GM19239 (cell line): ENCODE measurements around the gene TNFRSF4.
A peak's percentile ranks its signal among the peaks of the same experiment; 100 is the strongest.
"Not testable (repeated sequence)": the region's sequence is repeated elsewhere in the genome, so short reads cannot be mapped to it uniquely, and the experiment has no call there.

Source experiments
- DNase-seq: peaks from one replicate; pipeline ENCODE4 v3.0.0; 2011; ENCODE audit warnings: low spot score; ENCODE audit not compliant: insufficient read length
- FAIRE-seq: peaks from 2 replicates; lab custom pipeline; 2011; peaks lifted over from hg19 to GRCh38; lab: Jason Lieb, UNC

TNFRSF4 gene

GRCh38 chr1:1213345-1214265 lies at the start of gene TNFRSF4:
TSS of gene TNFRSF4 (minus strand) at chr1:1214153. CDS start at chr1:1214127, 26 bp downstream.
- DNase-seq (no peak), FAIRE-seq (no peak)

- no peak for FAIRE-seq
- DNase-seq: no peak
Observed at GRCh38 chr1:1262758-1263157, 48.8 kb upstream of the TNFRSF4 start.

GRCh38 chr1:1262071-1262470 lies 48.1 kb upstream of the TNFRSF4 start:
- DNase-seq (no peak), FAIRE-seq (no peak)

DNA sequence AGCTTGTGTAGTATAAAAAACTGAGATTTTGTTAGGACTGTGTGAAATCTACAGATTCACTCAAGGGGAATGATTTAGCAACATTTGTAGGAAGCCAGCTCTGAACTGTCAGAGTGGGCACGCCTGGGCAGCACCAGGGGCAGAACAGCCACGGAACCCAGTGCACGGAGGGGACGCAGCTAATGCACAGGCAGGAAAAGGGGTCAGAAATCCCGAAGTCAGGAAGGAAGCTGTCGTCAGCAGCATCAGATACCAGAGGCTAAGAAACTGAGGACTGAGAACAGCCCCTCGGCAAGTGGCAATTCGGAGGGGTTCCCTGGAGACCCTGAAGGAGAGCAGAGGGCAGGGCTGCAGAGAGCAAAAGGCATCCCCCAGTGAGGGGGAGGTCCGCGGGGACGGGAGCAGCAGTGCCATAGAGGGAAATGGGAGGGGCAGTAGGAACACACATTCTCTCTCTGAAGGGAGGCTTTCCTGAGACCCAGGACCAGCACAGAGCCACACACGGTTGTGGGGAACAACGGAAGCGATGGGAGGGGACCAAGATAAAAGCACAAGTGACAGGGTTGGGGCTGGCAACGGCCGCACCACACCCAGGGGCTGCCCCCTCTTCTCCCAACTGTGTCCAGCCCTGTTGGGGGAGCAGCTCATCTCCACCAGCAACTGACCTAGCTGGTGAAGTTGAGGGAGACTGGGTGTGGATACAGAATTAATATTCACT lies 47.0 kb upstream of the TNFRSF4 start:
- DNase-seq (no peak), FAIRE-seq (no peak)

GRCh38 chr1:1259951-1260600 lies 46.1 kb upstream of the TNFRSF4 start:
- FAIRE-seq (no peak), DNase-seq (no peak)

DNA sequence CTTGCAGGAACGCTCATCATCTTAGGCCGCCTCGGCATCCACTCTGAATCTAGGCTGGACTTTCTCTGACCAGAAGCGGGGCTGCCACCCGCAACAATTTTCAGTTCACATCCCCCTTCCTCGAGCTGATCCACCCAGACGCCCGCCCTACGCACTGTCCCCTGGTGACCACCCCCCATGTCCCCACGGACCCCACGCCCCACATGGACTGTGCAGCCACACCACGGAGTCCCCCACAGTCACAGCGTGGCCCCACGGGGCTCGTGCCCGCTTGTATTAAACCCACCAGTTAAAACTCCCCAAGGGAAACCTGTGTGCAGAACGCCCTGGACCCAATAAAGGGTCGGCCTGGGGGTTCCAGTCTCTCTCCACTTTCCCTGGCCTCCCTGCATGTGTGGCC lies 45.6 kb upstream of the TNFRSF4 start:
- DNase-seq: no peak
- no peak for FAIRE-seq

DNA sequence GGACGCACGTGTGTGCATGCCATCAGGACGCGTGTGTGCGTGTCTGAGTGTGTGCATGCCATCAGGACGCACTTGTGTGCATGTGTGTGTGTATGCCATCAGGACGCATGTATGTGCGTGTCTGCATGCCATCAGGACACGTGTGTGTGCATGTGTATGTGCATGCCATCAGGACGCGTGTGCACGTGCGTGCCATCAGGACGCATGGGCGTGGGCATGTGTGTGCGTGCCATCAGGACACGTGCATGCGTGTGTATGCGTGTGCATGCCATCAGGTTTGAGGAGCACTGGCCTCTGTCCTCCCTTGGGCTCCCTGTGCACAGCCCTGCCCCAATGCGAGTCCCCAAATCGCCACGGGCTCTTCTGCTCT lies 45.2 kb upstream of the TNFRSF4 start:
- no peak for DNase-seq
- FAIRE-seq: no peak

- FAIRE-seq (no peak), DNase-seq (no peak)
Observed at GRCh38 chr1:1256956-1257871, 43.3 kb upstream of the TNFRSF4 start.

GRCh38 chr1:1255611-1256010 lies 41.7 kb upstream of the TNFRSF4 start:
- no peak for FAIRE-seq
- no peak for DNase-seq

DNA sequence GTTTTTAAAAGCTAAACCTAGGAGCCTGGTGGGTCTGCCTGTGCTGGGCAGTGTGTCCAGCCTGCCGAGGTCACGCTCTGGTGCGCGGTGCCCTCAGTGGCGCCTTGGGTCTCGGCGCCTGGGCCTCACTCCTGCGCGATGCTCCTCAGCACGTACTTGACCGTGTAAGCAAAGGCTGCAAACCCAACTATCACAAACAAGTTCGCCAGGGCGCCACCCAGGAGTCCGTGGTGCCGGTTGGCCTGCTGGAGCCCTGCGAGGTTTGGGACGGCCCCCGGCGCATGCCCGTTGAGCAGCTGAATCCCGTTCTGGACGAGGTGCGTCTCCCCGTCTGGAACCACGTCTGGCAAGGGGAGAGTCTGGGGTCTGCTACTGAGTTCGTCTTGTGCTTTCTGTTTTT lies 41.1 kb upstream of the TNFRSF4 start:
- DNase-seq: no peak
- FAIRE-seq: no peak

- FAIRE-seq (no peak), DNase-seq (no peak)
Observed at GRCh38 chr1:1254667-1254998, 40.7 kb upstream of the TNFRSF4 start.

- DNase-seq: no peak
- FAIRE-seq: no peak
Observed at GRCh38 chr1:1253972-1254666, 40.2 kb upstream of the TNFRSF4 start.

DNA sequence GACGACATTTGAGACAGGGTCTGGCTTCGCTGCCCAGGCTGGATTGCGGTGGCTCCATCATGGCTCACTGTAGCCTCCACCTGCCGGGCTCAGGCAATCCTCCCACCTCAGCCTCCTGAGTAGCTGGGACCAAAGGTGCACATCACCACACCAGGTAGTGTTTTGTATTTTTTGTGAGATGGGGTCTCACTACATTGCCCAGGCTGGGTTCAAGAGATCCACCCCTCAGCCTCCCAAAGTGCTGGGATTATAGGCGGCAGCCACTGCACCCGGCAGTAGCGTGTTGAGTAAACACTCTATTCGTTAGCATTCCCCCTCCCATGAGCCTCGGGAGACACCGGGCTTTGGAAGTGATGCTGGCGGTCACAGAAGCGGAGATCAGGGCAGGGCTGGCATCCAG lies 39.4 kb upstream of the TNFRSF4 start:
- no peak for FAIRE-seq
- no peak for DNase-seq

GRCh38 chr1:1250786-1251284 lies 36.9 kb upstream of the TNFRSF4 start:
- peak; percentile 90 for FAIRE-seq
- DNase-seq: peak; percentile 71

GRCh38 chr1:1248009-1248913 lies 34.3 kb upstream of the TNFRSF4 start:
- not testable (repeated sequence) for DNase-seq, FAIRE-seq

DNA sequence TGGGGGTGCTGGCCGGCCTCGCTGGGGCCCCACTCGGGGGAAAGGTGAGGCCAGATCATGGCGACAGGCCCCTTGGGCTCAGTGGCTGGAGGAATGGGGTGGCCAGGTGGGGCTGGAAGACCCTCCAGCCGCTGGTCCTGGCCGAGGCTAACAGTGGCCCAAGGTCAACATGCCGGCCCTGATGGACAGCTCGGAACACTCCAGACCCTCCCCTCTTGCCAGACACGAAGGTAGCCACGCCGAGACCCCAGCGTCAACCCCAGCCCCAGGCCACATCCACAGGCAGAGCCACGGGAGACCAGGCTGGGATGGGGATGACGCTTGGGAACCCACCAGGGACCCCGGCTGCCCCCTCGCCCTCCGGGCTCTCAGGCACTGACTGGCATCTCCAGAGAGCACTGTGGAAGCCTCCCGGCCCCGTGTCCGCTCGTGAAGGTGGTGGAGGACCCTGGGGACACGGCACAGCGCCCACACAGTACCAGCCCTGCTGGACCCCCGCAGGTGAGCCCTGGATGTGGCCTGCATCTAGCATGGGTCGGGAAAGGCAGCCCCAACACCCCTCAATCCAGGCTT lies 33.5 kb upstream of the TNFRSF4 start:
- no peak for FAIRE-seq
- no peak for DNase-seq

DNA sequence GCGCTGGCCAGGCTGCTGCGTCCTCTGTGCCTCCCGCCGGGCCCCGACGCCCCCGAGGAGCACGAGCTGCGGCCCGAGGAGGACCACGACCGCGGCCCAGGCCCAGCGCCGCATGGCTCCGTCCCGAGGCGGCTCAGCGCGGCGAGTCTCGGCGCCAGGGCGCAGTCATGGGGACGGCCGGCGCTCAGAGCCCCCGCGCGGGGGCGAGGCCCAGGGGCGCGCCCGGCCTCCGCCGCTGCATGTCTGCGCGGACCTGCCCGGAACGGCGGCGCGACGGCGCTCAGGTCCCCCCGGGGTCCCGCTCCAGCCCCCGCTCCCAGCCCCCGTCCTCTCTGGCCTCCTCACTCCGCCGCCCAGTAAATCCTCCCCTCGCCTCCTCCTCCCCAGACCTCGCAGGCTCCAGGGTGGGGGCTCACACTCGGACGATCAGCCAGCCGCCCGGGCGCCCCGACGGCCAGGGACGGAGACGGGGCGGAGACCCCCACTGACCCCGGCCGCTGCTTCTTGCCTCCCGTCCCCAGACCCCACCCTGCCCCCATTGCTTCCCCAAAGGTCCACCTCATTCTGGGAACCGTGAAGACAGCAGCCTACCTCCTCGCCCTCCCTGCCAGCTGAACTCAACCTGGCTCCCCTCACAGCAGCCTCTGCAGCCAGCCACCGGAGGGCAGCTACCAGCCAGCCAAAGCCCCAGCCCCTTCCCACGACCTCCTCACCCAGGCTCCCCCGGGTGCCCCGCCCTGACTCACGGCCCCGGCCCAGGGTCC lies 32.8 kb upstream of the TNFRSF4 start, which contains the start of gene C1QTNF12:
Gene C1QTNF12 (minus strand): TSS at position 146 of the 764 bp plus-strand sequence. CDS start 32 bp downstream, at position 114.
- no peak for DNase-seq
- no peak for FAIRE-seq
